HG03095 (cell line): ENCODE measurements around the gene ANKRD63.

Source experiments
- ATAC-seq: cut with Tn5 transposase; IDR thresholded peaks from one replicate; pipeline ENCODE4 v1.9.1; 2021; ENCODE audit warnings: moderate library complexity; ENCODE audit not compliant: unreplicated experiment

The ANKRD63 gene

GRCh38 chr15:40282869-40283614, at the start of gene ANKRD63:
Gene ANKRD63, minus strand, starts transcription at chr15:40283064. Its CDS starts 478 bp downstream, at chr15:40282586.
- ATAC-seq, result peak; percentile 10

- ATAC-seq, result no peak
Observed at GRCh38 chr15:40332113-40332781, 49.4 kb upstream of the ANKRD63 start.

- no peak for ATAC-seq
Observed at GRCh38 chr15:40331637-40332036, 48.8 kb upstream of the ANKRD63 start.

GRCh38 chr15:40331026-40331425, 48.2 kb upstream of the ANKRD63 start:
- no peak for ATAC-seq

GRCh38 chr15:40330368-40330836, 47.5 kb upstream of the ANKRD63 start:
- ATAC-seq, result no peak

GRCh38 chr15:40329804-40330203, 46.9 kb upstream of the ANKRD63 start:
- no peak for ATAC-seq

GRCh38 chr15:40328751-40329150, 45.9 kb upstream of the ANKRD63 start:
- ATAC-seq, result no peak

- ATAC-seq, result no peak
Observed at GRCh38 chr15:40328176-40328575, 45.3 kb upstream of the ANKRD63 start.

- no peak for ATAC-seq
Observed at GRCh38 chr15:40327457-40327856, 44.6 kb upstream of the ANKRD63 start.

GRCh38 chr15:40325700-40326099, 42.8 kb upstream of the ANKRD63 start:
- ATAC-seq, result no peak

- ATAC-seq, result no peak
Observed at GRCh38 chr15:40325188-40325587, 42.3 kb upstream of the ANKRD63 start.

GRCh38 chr15:40323953-40324937, 41.4 kb upstream of the ANKRD63 start:
- no peak for ATAC-seq

GRCh38 chr15:40323239-40323952, 40.5 kb upstream of the ANKRD63 start, which contains the start of gene INAFM2:
Gene INAFM2, plus strand, starts transcription at chr15:40323692. Its CDS starts 364 bp downstream, at chr15:40324056.
- peak; percentile 78 for ATAC-seq

GRCh38 chr15:40322531-40323238, 39.8 kb upstream of the ANKRD63 start:
- ATAC-seq, result no peak

- ATAC-seq, result no peak
Observed at GRCh38 chr15:40320931-40321371, 38.1 kb upstream of the ANKRD63 start.

GRCh38 chr15:40320409-40320808, 37.5 kb upstream of the ANKRD63 start:
- ATAC-seq, result no peak

GRCh38 chr15:40317580-40317979, 34.7 kb upstream of the ANKRD63 start:
- ATAC-seq, result no peak

GRCh38 chr15:40316931-40317330, 34.1 kb upstream of the ANKRD63 start:
- ATAC-seq, result no peak

- no peak for ATAC-seq
Observed at GRCh38 chr15:40314723-40315276, 31.9 kb upstream of the ANKRD63 start.
